Fibroblast of villous mesenchyme (primary cell): ENCODE results near the gene SPON2. TPM values are rescaled to one million over a fixed set of nuclear protein-coding genes. Genes with fewer than 3 reads are reported as not detected.

ENCODE experiments used
- DNase-seq: peaks from one replicate; pipeline ENCODE4 v3.0.0-alpha.2; 2010; ENCODE audit warnings: low read depth
- H3K4me3 ChIP-seq: 2 replicates; pipeline ENCODE4 v1.5.1; 2011; ENCODE audit warnings: low read depth, mild to moderate bottlenecking, low read length
- total RNA-seq: library from RNA; depleted of rRNA; stranded (reverse); fragments of >200 nt; gene quantifications from 2 replicates; pipeline ENCODE4 v1.2.3, GENCODE V29; 2012
- TF ChIP-seq, protein P1 (sequence below): IDR thresholded peaks from 2 replicates; pipeline ENCODE4 v1.5.1; 2012; ENCODE audit warnings: low read depth, mild to moderate bottlenecking, low read length; ENCODE audit not compliant: insufficient read depth

The SPON2 gene
- total RNA-seq, 1 donor: 197 TPM

DNA sequence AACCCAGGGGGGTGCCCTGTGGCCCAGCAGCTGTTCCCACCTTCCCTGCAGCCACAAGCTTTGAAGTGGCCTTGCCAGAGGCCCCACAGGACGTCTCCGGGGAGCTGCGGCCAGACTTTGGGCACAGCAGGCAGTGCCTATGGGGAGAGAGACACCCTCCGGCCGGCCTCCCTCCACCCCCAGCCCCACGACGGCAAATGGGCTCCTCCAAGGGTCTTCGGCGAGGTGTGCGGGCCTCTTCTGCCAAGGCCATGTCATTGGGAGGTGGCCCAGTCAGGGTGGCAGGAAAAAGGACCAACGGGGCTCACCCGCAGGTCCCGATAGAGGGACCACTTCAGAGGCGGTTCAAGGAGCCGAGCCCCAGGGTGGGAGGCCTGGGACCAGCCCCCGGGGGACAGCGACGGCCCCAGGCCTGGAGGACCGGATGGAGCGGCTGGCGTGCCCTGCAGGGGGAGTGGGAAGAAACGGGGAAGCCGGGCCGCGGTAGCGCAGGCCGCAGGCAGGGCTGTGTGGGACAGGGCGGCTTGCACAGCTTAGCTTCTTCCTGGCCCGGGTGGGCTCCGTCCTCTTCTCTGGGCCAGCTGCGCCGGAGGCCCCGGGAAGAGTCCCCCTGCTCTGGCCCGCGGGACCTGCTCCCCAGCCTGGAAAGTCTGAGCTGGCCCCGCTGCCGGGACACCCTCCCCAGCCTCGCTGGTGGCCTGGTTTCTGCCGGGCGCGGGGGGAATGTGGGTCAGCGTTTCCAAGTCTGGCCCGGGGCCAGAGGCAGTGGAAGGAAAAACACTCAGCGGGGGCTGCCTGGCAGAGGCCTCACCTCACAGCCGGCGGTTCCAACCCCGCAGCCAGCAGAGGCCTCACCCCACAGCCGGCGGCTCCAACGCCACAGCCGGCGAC, 21.9 kb upstream of the SPON2 start:
- peak; percentile 79 for DNase-seq
- TF ChIP-seq, protein P1, sequence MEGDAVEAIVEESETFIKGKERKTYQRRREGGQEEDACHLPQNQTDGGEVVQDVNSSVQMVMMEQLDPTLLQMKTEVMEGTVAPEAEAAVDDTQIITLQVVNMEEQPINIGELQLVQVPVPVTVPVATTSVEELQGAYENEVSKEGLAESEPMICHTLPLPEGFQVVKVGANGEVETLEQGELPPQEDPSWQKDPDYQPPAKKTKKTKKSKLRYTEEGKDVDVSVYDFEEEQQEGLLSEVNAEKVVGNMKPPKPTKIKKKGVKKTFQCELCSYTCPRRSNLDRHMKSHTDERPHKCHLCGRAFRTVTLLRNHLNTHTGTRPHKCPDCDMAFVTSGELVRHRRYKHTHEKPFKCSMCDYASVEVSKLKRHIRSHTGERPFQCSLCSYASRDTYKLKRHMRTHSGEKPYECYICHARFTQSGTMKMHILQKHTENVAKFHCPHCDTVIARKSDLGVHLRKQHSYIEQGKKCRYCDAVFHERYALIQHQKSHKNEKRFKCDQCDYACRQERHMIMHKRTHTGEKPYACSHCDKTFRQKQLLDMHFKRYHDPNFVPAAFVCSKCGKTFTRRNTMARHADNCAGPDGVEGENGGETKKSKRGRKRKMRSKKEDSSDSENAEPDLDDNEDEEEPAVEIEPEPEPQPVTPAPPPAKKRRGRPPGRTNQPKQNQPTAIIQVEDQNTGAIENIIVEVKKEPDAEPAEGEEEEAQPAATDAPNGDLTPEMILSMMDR: peak; percentile 11
- H3K4me3 ChIP-seq: no peak overlapping the region

DNA sequence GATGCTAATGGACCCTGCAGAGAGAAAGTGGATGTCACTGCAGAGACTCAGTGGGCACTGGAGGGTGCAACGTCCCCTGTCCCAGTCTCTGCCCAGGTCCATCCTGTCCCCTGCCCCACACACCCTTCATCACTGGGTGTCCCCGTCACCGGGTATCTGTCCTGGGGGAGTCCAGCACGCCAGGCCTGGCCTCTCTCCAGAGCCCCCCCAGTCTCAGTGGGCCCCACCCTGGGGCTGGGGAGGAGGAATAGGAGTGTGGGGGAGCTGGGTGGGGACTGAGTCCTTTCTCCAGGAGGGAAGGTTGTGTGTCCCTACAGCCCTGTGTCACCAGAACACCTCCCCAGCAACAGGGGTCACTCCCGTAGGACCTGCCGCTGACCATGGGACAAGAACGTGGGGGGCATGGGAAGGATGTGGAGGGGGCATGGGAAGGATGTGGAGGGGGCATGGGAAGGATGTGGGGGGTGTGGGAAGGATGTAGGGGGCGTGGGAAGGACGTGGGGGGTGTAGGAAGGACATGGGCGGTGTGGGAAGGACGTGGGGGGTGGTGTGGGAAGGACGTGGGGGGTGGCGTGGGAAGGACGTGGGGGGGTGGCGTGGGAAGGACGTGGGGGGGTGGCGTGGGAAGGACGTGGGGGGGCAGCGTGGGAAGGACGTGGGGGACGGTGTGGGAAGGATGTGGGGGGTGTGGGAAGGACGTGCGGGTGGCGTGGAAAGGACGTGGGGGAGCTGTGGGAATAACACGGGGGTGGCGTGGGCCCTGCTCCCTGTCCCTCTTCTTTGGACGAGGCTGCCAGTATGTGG, 21.0 kb upstream of the SPON2 start:
- no peak for DNase-seq
- H3K4me3 ChIP-seq: no peak overlapping the region
- TF ChIP-seq, protein P1: no peak

DNA sequence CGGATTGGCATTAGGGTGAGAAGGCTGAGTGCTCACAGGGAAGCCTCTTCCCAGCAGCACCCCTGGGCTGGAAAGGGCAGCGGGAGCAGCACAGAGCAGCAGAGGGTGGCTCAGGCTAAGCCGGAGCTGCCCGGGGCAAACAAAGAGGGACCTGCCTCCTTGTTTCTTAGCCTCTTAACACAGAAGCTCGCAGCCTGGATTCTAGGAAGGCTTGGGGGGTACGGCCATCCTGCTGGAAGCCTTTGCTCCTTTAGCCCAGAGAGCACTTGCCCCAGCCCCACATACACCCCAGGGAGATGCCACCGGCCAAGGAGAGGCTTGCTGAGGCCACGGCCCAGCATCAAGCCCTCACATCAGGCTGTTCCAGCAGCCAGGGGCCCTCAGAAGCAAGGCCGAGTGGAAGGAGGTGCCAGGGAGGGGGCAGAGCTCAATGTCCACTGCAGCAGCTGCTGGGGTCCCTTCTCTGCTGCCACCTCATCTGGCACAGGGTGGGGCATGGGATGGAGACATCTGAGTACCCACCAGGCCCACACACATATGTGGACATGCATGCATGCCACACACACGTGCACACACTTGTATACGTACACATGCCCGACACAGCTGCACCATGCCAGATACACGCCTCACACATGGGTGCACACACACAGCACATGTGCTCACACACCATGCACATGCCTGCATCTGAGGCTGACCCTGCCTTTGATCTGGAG, 20.3 kb upstream of the SPON2 start:
- DNase-seq: no peak
- TF ChIP-seq, protein P1: no peak
- no peak overlapping the region for H3K4me3 ChIP-seq

DNA sequence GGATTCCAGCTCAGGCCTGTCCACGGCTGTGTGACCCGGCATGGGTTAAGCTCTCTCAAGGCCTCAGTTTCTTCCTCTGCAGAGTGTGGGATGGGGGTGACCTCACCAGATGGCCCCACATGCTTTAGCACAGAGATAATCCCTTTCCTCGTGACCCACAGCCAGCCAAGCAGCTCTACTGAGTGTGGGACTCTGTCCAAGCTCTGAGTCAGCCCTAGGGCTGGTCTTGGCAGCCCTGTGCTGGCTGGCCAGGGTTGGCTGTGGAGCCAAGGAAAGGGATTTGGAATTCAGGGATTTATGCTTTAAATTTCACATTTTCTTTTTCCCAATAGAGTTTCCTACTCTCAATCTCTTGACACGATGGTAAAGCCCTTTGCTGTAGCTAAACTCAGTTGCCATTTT, 19.7 kb upstream of the SPON2 start:
- peak; percentile 99 for DNase-seq
- TF ChIP-seq, protein P1: no peak
- H3K4me3 ChIP-seq: no peak overlapping the region

DNA sequence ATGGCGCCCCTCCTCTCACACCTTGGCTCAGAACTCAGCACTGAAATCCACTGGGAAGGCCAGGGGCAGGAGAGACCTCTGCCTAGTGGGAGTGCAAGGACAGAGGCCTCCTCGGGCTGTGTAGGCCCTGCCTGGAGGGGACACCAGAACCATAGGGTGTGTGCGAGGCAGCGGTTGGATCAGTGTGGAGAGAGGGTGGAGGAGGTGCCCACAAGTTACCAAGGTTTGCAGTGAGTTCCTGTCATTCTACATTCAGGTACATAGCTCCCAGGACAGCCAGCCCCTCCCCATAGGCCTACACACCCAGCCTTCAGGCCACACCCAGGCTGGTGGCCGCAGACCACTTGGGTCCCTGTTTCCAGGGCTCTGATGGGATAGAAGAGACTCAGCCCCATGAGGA, 19.2 kb upstream of the SPON2 start:
- TF ChIP-seq, protein P1: no peak
- no peak for DNase-seq
- H3K4me3 ChIP-seq: no peak overlapping the region

DNA sequence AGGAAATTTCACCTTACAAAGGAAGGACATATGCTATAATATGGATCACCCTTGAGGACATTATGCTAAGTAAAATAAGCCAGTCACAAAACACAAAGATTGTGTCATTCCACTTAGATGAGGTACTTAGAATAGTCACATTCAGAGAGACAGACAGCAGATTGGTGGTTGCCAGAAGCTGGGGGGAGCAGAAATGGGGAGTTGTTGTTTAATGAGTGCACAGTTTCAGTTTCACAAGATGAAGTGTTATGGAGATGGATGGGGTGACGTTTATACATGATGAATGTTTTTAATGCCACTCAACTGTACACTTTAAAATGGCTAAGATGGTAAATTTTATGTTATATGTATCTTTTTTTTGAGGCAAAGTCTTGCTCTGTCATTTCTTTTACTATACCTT, 14.8 kb upstream of the SPON2 start:
- TF ChIP-seq, protein P1: no peak
- peak; percentile 68 for DNase-seq
- no peak overlapping the region for H3K4me3 ChIP-seq
